Measurements from ENCODE around the gene BRDT.

BRDT gene

DNA sequence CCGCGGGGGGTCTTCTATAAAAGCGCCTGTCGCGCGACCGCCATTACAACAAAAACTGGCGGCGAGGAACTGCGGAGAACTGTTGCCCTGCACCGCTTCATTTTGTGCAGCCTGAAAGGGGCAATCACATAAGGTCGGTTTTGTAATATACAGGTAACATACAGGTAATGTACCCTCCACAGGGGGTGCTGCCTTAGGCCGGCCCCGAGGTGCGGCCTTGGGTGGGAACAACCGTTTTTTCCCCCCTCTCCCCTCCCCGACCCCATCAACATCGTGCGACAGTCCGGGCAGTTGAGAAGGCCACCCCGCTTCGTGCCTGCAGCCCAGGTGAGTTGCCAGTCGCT, at the start of gene BRDT:
TSS of gene BRDT (plus strand) at position 46 of the 344 bp plus-strand sequence. CDS start 13,354 bp downstream, outside the sequence.
- no peak within 1 kb of the TSS for H3K27ac ChIP-seq
- TF ChIP-seq ZFX (IDR thresholded peaks at IDR 0.05) = no peak
- TF ChIP-seq, protein P1, sequence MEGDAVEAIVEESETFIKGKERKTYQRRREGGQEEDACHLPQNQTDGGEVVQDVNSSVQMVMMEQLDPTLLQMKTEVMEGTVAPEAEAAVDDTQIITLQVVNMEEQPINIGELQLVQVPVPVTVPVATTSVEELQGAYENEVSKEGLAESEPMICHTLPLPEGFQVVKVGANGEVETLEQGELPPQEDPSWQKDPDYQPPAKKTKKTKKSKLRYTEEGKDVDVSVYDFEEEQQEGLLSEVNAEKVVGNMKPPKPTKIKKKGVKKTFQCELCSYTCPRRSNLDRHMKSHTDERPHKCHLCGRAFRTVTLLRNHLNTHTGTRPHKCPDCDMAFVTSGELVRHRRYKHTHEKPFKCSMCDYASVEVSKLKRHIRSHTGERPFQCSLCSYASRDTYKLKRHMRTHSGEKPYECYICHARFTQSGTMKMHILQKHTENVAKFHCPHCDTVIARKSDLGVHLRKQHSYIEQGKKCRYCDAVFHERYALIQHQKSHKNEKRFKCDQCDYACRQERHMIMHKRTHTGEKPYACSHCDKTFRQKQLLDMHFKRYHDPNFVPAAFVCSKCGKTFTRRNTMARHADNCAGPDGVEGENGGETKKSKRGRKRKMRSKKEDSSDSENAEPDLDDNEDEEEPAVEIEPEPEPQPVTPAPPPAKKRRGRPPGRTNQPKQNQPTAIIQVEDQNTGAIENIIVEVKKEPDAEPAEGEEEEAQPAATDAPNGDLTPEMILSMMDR (conservative IDR thresholded peaks at IDR 0.05) = no peak

DNA sequence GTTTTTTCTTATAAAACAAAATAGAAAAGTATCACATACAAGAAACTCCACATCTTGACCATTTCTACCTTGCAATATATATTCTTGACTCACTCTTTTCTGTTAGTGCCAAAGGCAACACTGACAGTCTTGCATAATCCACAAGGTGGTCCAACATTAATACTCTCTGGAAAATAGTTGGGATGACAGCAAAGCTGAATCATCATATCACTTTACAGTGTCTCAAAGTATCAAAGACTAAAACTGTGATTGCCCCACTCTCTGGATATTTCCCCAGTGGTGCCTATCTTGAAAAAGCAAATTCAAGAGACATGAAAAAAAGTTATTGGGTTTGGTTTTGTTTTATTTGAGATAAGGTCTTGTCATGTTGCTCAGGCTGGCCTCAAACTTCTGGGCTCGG, 48.6 kb upstream of the BRDT start:
- TF ChIP-seq, protein P1 (conservative IDR thresholded peaks at IDR 0.05) = no peak
- no peak for TF ChIP-seq ZFX (IDR thresholded peaks at IDR 0.05)
- H3K27ac ChIP-seq = no peak overlapping the region

DNA sequence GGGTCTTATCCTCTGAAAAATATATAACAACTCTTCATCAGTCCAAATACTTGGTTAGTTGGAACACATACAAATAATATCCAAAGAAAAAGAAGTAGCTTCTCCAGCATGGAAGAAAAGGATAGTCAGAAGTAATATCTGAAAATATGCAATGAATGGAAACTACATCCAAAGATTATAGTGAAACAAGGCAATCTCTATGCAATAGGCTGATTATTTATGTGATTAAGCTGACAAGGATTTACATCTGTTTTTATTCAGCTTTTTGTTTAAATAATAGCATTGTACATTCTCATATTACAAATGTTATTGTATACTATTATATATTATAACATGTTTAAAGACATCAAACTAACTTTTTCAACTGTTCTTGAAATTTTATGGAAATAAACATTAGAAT, 48.0 kb upstream of the BRDT start:
- H3K27ac ChIP-seq = no peak overlapping the region
- TF ChIP-seq, protein P1 (conservative IDR thresholded peaks at IDR 0.05) = no peak
- TF ChIP-seq ZFX (IDR thresholded peaks at IDR 0.05) = no peak

DNA sequence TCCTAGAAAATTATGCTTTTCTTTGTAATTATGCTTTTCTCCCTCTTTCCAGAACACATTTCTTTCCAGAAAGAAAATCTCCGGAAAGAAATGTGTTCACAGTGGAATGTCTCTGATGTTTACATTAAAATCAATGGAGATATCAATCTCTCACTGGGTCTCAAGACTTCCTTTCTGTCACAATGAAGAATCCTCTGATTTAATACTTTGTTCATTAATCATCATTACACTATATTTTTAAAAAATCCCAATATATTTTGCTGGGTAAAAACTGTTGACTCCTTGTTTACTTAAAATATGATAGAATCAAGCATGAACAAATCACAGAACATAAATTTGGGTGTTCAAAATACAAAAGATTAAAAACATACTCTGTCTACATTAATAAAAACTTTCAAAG, 36.9 kb upstream of the BRDT start:
- TF ChIP-seq ZFX (IDR thresholded peaks at IDR 0.05) = no peak
- TF ChIP-seq, protein P1 (conservative IDR thresholded peaks at IDR 0.05) = no peak
- no peak overlapping the region for H3K27ac ChIP-seq

DNA sequence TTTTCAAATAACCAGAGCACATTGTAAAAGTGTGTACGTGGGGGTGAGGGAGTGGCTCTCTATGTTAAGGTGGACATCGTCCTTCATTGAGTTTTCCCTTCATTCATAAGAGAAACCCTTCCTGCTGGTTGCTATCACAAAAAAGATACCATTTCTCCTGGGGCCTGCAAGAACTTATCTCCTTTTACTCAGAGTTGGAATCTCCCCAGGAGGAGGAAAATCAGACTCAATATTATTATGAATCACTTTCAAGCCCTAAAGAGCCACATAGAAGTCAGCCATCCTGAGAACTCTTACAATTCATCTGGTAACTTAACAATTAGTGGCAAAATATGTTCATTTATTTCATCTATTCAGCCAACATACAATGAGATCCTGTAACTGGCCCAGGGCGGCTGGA, 36.2 kb upstream of the BRDT start:
- no peak overlapping the region for H3K27ac ChIP-seq
- TF ChIP-seq ZFX (IDR thresholded peaks at IDR 0.05) = no peak
- TF ChIP-seq, protein P1 (conservative IDR thresholded peaks at IDR 0.05) = no peak

DNA sequence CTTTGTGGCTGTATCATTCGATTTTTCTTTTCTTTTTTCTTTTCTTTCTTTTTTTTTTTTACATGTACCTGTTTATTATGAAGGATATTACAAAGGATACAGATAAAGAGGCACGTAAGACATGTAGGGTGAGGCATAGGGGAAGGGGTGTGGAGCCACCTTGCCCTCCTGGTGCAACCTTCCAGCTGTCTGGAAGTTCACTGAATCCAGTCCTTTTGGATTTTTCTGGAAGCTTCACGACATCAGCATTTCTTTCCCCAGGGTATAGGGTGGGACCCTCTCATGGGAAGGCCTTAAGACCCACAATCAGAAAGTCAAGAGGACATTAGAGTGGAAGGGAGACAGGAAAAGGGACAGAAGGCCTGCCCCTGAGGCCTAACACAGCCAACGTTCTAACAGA, 33.2 kb upstream of the BRDT start:
- TF ChIP-seq, protein P1 (conservative IDR thresholded peaks at IDR 0.05) = no peak
- H3K27ac ChIP-seq = no peak overlapping the region

DNA sequence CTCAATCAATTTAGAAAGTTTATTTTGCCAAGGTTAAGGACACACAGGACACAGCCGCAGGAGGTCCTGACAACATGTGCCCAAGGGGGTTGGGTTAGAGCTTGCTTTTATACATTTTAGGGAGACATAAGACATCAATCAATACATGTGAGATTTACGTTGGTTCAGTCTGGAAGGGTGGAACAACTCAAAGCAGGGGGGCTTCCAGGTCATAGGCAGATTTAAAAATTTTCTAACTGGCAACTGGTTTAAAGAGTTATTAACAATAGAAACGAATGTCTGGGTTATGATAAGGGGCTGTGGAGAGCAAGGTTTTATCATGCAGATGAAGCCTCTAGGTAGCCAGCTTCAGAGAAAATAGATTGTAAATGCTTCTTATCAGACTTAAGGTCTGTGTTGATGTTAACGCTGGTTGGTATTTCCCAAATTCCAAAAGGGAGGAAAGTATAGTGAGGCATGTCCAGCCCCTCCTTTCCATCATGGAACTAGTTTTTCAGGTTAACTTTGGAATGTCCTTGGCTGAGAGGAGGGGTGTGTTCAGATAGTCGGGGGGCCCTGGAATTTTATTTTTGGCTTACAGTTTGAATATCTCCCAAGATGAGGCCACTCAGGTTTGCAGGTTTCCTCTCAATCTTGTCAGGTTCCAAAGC, 32.3 kb upstream of the BRDT start:
- TF ChIP-seq ZFX (IDR thresholded peaks at IDR 0.05) = no peak
- TF ChIP-seq, protein P1 (conservative IDR thresholded peaks at IDR 0.05) = no peak
- no peak overlapping the region for H3K27ac ChIP-seq

Data from C4-2B (cell line).